Measurements from ENCODE around the gene PSMC6.

Gene PSMC6

GRCh38 chr14:52740751-52741150 is 33.8 kb downstream of the PSMC6 start:
- no peak for ATAC-seq

GRCh38 chr14:52741865-52742264 is 34.9 kb downstream of the PSMC6 start:
- ATAC-seq: no peak
- TF ChIP-seq OSR1 (CRISPR knock-in tag; IDR thresholded peaks at IDR 0.05): no peak
- no peak for TF ChIP-seq ZFP3 (CRISPR knock-in tag; IDR thresholded peaks at IDR 0.05)
- TF ChIP-seq ZNF8 (CRISPR knock-in tag; IDR thresholded peaks at IDR 0.05): no peak
- no peak for TF ChIP-seq ARNTL (CRISPR knock-in tag; IDR thresholded peaks at IDR 0.05; ENCODE audit: borderline replicate concordance, low read depth)
- no peak for TF ChIP-seq CREB5 (CRISPR knock-in tag; IDR thresholded peaks at IDR 0.05; ENCODE audit: low read depth)
- TF ChIP-seq CSRNP3 (CRISPR knock-in tag; IDR thresholded peaks at IDR 0.05): no peak

More at GRCh38 chr14:52740751-52741150, 33.8 kb downstream of the PSMC6 start:
- TF ChIP-seq ZNF565 (CRISPR knock-in tag; conservative IDR thresholded peaks at IDR 0.05; ENCODE audit: low read depth) (no peak), ESRRG (CRISPR knock-in tag; IDR thresholded peaks at IDR 0.05) (no peak), ZFP3 (CRISPR knock-in tag; IDR thresholded peaks at IDR 0.05) (no peak), POU6F1 (CRISPR knock-in tag; IDR thresholded peaks at IDR 0.05; ENCODE audit: borderline replicate concordance, low read depth) (no peak), CSDC2 (CRISPR knock-in tag; IDR thresholded peaks at IDR 0.05) (no peak), CREB5 (CRISPR knock-in tag; IDR thresholded peaks at IDR 0.05; ENCODE audit: low read depth) (no peak), BACH2 (CRISPR knock-in tag; IDR thresholded peaks at IDR 0.05; ENCODE audit: borderline replicate concordance) (no peak), RARB (CRISPR knock-in tag; IDR thresholded peaks at IDR 0.05) (no peak)

- ATAC-seq: no peak
- no peak for TF ChIP-seq SNAI2 (CRISPR knock-in tag; IDR thresholded peaks at IDR 0.05)
- TF ChIP-seq PPARA (CRISPR knock-in tag; IDR thresholded peaks at IDR 0.05; ENCODE audit: borderline replicate concordance): no peak
- no peak for TF ChIP-seq RARB (CRISPR knock-in tag; IDR thresholded peaks at IDR 0.05)
- TF ChIP-seq CSRNP3 (CRISPR knock-in tag; IDR thresholded peaks at IDR 0.05): no peak
- TF ChIP-seq TOX (CRISPR knock-in tag; IDR thresholded peaks at IDR 0.05; ENCODE audit: borderline replicate concordance): no peak
- TF ChIP-seq OSR1 (CRISPR knock-in tag; IDR thresholded peaks at IDR 0.05): no peak
- no peak for TF ChIP-seq ZFP30 (CRISPR knock-in tag; IDR thresholded peaks at IDR 0.05)
- no peak for TF ChIP-seq TSHZ2 (CRISPR knock-in tag; IDR thresholded peaks at IDR 0.05)
- TF ChIP-seq GLIS3 (CRISPR knock-in tag; IDR thresholded peaks at IDR 0.05): no peak
- no peak for TF ChIP-seq ZFP3 (CRISPR knock-in tag; IDR thresholded peaks at IDR 0.05)
- TF ChIP-seq POU6F1 (CRISPR knock-in tag; IDR thresholded peaks at IDR 0.05; ENCODE audit: borderline replicate concordance, low read depth): no peak
- TF ChIP-seq ARNTL (CRISPR knock-in tag; IDR thresholded peaks at IDR 0.05; ENCODE audit: borderline replicate concordance, low read depth): no peak
Measured at GRCh38 chr14:52748647-52749292, 41.8 kb downstream of the PSMC6 start.
